Retinal pigment epithelial cell (primary cell): Measurements from ENCODE around the gene ST3GAL6.

Source experiments
- DNase-seq: peaks from one replicate; pipeline ENCODE4 v3.0.0-alpha.2; 2010; ENCODE audit warnings: low read depth
- H3K4me3 ChIP-seq: 2 replicates; pipeline ENCODE4 v1.5.1; 2011; ENCODE audit warnings: mild to moderate bottlenecking, low read length, control low read depth, moderate library complexity
- CTCF ChIP-seq: conservative IDR thresholded peaks from 2 replicates; pipeline ENCODE4 v1.5.1; 2011; ENCODE audit warnings: low read depth, low read length, control low read depth, inconsistent platforms

Gene ST3GAL6

GRCh38 chr3:98746882-98747281 lies 16.3 kb upstream of the ST3GAL6 start:
- H3K4me3 ChIP-seq = no peak overlapping the region
- DNase-seq = no peak
- TF ChIP-seq CTCF = no peak

- no peak overlapping the region for H3K4me3 ChIP-seq
- TF ChIP-seq CTCF = no peak
- no peak for DNase-seq
Observed at GRCh38 chr3:98750276-98750919, 12.7 kb upstream of the ST3GAL6 start.

- TF ChIP-seq CTCF = no peak
- no peak overlapping the region for H3K4me3 ChIP-seq
- no peak for DNase-seq
Observed at GRCh38 chr3:98754483-98754882, 8.7 kb upstream of the ST3GAL6 start.

- H3K4me3 ChIP-seq = no peak overlapping the region
- no peak for DNase-seq
- no peak for TF ChIP-seq CTCF
Observed at GRCh38 chr3:98755601-98756000, 7.5 kb upstream of the ST3GAL6 start.

GRCh38 chr3:98759629-98760028 lies 3.5 kb upstream of the ST3GAL6 start:
- no peak overlapping the region for H3K4me3 ChIP-seq
- TF ChIP-seq CTCF = no peak
- DNase-seq = no peak

- DNase-seq = no peak
- TF ChIP-seq CTCF = no peak
- H3K4me3 ChIP-seq = no peak overlapping the region
Observed at GRCh38 chr3:98761643-98762229, 1.4 kb upstream of the ST3GAL6 start.

- TF ChIP-seq CTCF = no peak
- no peak overlapping the region for H3K4me3 ChIP-seq
- no peak for DNase-seq
Observed at GRCh38 chr3:98763819-98764418, 779 bp downstream of the ST3GAL6 start.
